SU-DHL-6 (cell line): ENCODE measurements around the gene SNX15.

Experiments used
- H2AFZ ChIP-seq: fragments of 200-600 bp; sonication (generic); 2 replicates; pipeline ENCODE4 v1.6.1; 2014; ENCODE audit warnings: low read depth, mild to moderate bottlenecking, moderate library complexity, mixed read lengths, antibody characterized with exemption, low read length; ENCODE audit not compliant: severe bottlenecking
- H3F3A ChIP-seq: fragments of 200-600 bp; shearing (Covaris generic); 2 replicates; pipeline ENCODE4 v1.6.0; 2016; ENCODE audit warnings: antibody characterized with exemption, mild to moderate bottlenecking; ENCODE audit not compliant: insufficient read depth
- H3K27ac ChIP-seq: fragments of 200-600 bp; sonication (generic); 2 replicates; pipeline ENCODE4 v1.5.1; 2016; ENCODE audit warnings: low read depth, mild to moderate bottlenecking, low read length, moderate library complexity, mixed read lengths
- H3K27me3 ChIP-seq: fragments of 200-600 bp; sonication (generic), shearing (Covaris generic); 2 replicates; pipeline ENCODE4 v1.6.0; 2014; ENCODE audit warnings: mild to moderate bottlenecking, low read length
- H3K36me3 ChIP-seq: fragments of 200-600 bp; sonication (generic); 2 replicates; pipeline ENCODE4 v1.6.1; 2014; ENCODE audit warnings: mild to moderate bottlenecking, low read length, mixed read lengths
- H3K4me2 ChIP-seq: fragments of 300-600, 200-600 bp; shearing (Covaris generic), sonication (generic); 2 replicates; pipeline ENCODE4 v1.6.0; 2014; ENCODE audit warnings: low read length, low read depth, mild to moderate bottlenecking; ENCODE audit not compliant: poor library complexity, severe bottlenecking
- H3K4me3 ChIP-seq: fragments of 200-600 bp; sonication (generic); 2 replicates; pipeline ENCODE4 v1.5.1; 2014; ENCODE audit warnings: antibody characterized with exemption, low read length, mild to moderate bottlenecking, mixed read lengths; ENCODE audit not compliant: insufficient read depth, poor library complexity, severe bottlenecking
- H3K79me2 ChIP-seq: fragments of 200-600 bp; sonication (generic); 2 replicates; pipeline ENCODE4 v1.6.1; 2014; ENCODE audit warnings: mild to moderate bottlenecking, low read length, moderate library complexity; ENCODE audit not compliant: insufficient read depth
- H3K9ac ChIP-seq: fragments of 200-600 bp; sonication (generic); 2 replicates; pipeline ENCODE4 v1.7.0; 2014; ENCODE audit warnings: mild to moderate bottlenecking, low read length
- H3K9me2 ChIP-seq: fragments of 200-600 bp; sonication (generic); replicated peaks from 2 replicates; pipeline ENCODE4 v1.6.1; 2014; ENCODE audit warnings: low read length; ENCODE audit not compliant: insufficient read depth
- H3K9me3 ChIP-seq: fragments of 200-600 bp; sonication (generic); 2 replicates; pipeline ENCODE4 v1.6.1; 2014; ENCODE audit warnings: low read length, mixed read lengths; ENCODE audit not compliant: insufficient read depth
- H4K20me1 ChIP-seq: fragments of 200-600 bp; sonication (generic); 2 replicates; pipeline ENCODE4 v1.6.1; 2014; ENCODE audit warnings: low read depth, mild to moderate bottlenecking, antibody characterized with exemption, low read length, moderate library complexity, mixed read lengths
- CTCF ChIP-seq: fragments of 200-600 bp; sonication (generic); IDR thresholded peaks from one replicate; pipeline ENCODE4 v1.5.1; 2017; ENCODE audit warnings: antibody characterized with exemption, mild to moderate bottlenecking, low read length, moderate library complexity; ENCODE audit not compliant: insufficient read depth, poor library complexity, severe bottlenecking
- EZH2phosphoT487 ChIP-seq: fragments of 200-600 bp; sonication (generic), shearing (Covaris generic); conservative IDR thresholded peaks from 2 replicates; pipeline ENCODE4 v1.6.1; 2018; ENCODE audit warnings: mild to moderate bottlenecking, antibody characterized with exemption, low read length, moderate library complexity, mixed read lengths

The SNX15 gene

GRCh38 chr11:64989416-64989815 is 37.8 kb upstream of the SNX15 start:
- H3K4me3 ChIP-seq = no peak overlapping the region
- no peaks in the 10 kb centered on the region for H3K79me2 ChIP-seq
- H3K27me3 ChIP-seq = no peaks in the 10 kb centered on the region
- no peak overlapping the region for H3K4me2 ChIP-seq
- H3K9me2 ChIP-seq = no peaks in the 10 kb centered on the region
- no peak for TF ChIP-seq EZH2phosphoT487
- TF ChIP-seq CTCF = no peak
- no peaks in the 10 kb centered on the region for H3K36me3 ChIP-seq
- H3K9me3 ChIP-seq = no peaks in the 10 kb centered on the region
- H3K27ac ChIP-seq = no peak overlapping the region
- no peaks in the 10 kb centered on the region for H3F3A ChIP-seq
- no peak overlapping the region for H3K9ac ChIP-seq
- H2AFZ ChIP-seq = no peak overlapping the region
- H4K20me1 ChIP-seq = no peaks in the 10 kb centered on the region

GRCh38 chr11:64990222-64990923 is 36.9 kb upstream of the SNX15 start:
- H3K27me3 ChIP-seq = no peaks in the 10 kb centered on the region
- H3K27ac ChIP-seq = no peak overlapping the region
- H3F3A ChIP-seq = no peaks in the 10 kb centered on the region
- no peak overlapping the region for H3K9ac ChIP-seq
- no peak overlapping the region for H3K4me3 ChIP-seq
- no peaks in the 10 kb centered on the region for H3K36me3 ChIP-seq
- no peaks in the 10 kb centered on the region for H3K79me2 ChIP-seq
- peak overlapping the region; percentile 38 for H3K4me2 ChIP-seq
- no peaks in the 10 kb centered on the region for H3K9me3 ChIP-seq
- no peak for TF ChIP-seq EZH2phosphoT487
- no peak for TF ChIP-seq CTCF
- H4K20me1 ChIP-seq = no peaks in the 10 kb centered on the region
- H3K9me2 ChIP-seq = no peaks in the 10 kb centered on the region
- peak overlapping the region; percentile 39 for H2AFZ ChIP-seq

- Histone ChIP-seq H3K4me3 (no peak overlapping the region), H3K36me3 (no peaks in the 10 kb centered on the region), H3K79me2 (no peaks in the 10 kb centered on the region), H3K27me3 (no peaks in the 10 kb centered on the region), H3K9me3 (no peaks in the 10 kb centered on the region), H3K4me2 (no peak overlapping the region), H3K9me2 (no peaks in the 10 kb centered on the region), H4K20me1 (no peaks in the 10 kb centered on the region), H2AFZ (no peak overlapping the region), H3K9ac (no peak overlapping the region), H3F3A (no peaks in the 10 kb centered on the region), H3K27ac (no peak overlapping the region)
- TF ChIP-seq CTCF = no peak
- TF ChIP-seq EZH2phosphoT487 = no peak
Measured at GRCh38 chr11:64994318-64994717, 32.9 kb upstream of the SNX15 start.
